NCI-H748 (cell line): Measurements from ENCODE around the gene SC5D.

Experiments used
- DNase-seq: peaks from one replicate; lab custom pipeline; 2025; ENCODE audit not compliant: unreplicated experiment; lab: John Stamatoyannopoulos, UW

SC5D gene

GRCh38 chr11:121328176-121328966, 35.8 kb downstream of the SC5D start:
- DNase-seq: no peak

GRCh38 chr11:121328967-121329679, 36.6 kb downstream of the SC5D start:
- DNase-seq: no peak

- no peak for DNase-seq
Observed at GRCh38 chr11:121329781-121330395, 37.3 kb downstream of the SC5D start.

GRCh38 chr11:121330614-121331435, 38.3 kb downstream of the SC5D start:
- DNase-seq: no peak

- no peak for DNase-seq
Observed at GRCh38 chr11:121334973-121335710, 42.6 kb downstream of the SC5D start.

- DNase-seq: no peak
Observed at GRCh38 chr11:121336279-121336937, 43.8 kb downstream of the SC5D start.

GRCh38 chr11:121337078-121337477, 44.5 kb downstream of the SC5D start:
- DNase-seq: no peak

GRCh38 chr11:121337740-121338272, 45.2 kb downstream of the SC5D start:
- no peak for DNase-seq

- no peak for DNase-seq
Observed at GRCh38 chr11:121338536-121338935, 46.0 kb downstream of the SC5D start.

- no peak for DNase-seq
Observed at GRCh38 chr11:121340032-121340580, 47.5 kb downstream of the SC5D start.

- DNase-seq: no peak
Observed at GRCh38 chr11:121341609-121342008, 49.0 kb downstream of the SC5D start.

GRCh38 chr11:121344824-121345223, 52.3 kb downstream of the SC5D start:
- DNase-seq: no peak

GRCh38 chr11:121347094-121347493, 54.5 kb downstream of the SC5D start:
- no peak for DNase-seq

GRCh38 chr11:121347813-121348212, 55.2 kb downstream of the SC5D start:
- no peak for DNase-seq

- no peak for DNase-seq
Observed at GRCh38 chr11:121348220-121348875, 55.8 kb downstream of the SC5D start.

GRCh38 chr11:121349790-121350189, 57.2 kb downstream of the SC5D start:
- DNase-seq: no peak

GRCh38 chr11:121350314-121351082, 57.9 kb downstream of the SC5D start:
- DNase-seq: no peak

- DNase-seq: no peak
Observed at GRCh38 chr11:121351083-121351630, 58.6 kb downstream of the SC5D start.
